HG02610 (cell line): ENCODE data around the gene ADAM21.
"Not testable (repeated sequence)": the region's sequence is repeated elsewhere in the genome, so short reads cannot be mapped to it uniquely, and the experiment has no call there.

Experiments used
- ATAC-seq: cut with Tn5 transposase; IDR thresholded peaks from one replicate; pipeline ENCODE4 v1.9.1; 2021; ENCODE audit warnings: mild to moderate bottlenecking, moderate library complexity; ENCODE audit not compliant: unreplicated experiment

ADAM21 gene

GRCh38 chr14:70451874-70452273 is at the start of gene ADAM21:
ADAM21 (plus strand) TSS chr14:70452174; CDS start chr14:70457500, 5,326 bp downstream.
- no peak for ATAC-seq

DNA sequence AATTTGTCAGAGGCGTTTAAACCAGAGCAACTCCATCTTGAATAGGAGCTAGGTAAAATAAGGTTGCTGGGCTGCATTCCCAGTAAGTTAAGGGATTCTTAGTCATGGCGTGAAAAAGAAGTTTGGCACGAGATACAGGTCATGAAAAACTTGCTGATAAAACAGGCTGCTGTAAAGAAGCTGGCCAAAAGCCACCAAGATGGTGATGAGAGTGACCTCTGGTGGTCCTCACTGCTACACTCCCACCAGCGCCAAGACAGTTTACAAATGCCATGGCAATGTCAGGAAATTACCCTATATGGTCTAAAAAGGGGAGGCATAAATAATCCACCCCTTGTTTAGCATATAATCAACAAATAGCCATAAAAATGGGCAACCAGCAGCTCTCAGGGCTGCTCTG is 48.6 kb upstream of the ADAM21 start:
- not testable (repeated sequence) for ATAC-seq

DNA sequence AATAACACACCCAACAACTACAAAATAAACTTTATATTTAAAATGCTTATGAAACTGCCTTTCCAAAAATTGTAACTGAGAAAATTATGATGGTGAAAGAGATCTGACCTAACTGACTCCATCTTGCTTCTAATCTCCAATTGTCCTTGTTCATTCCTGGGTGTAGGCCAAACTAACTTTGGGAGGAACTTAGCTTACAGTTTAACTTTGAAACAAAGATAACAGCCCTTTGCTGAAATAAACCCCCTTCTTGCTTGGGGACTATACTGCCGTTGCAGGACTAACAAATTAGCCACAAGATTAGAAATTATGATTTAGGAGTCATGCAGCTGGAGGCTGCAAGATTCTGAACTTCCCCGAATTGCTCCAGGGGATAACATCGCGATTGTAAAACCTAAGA is 45.8 kb upstream of the ADAM21 start:
- ATAC-seq = not testable (repeated sequence)

- no peak for ATAC-seq
Measured at GRCh38 chr14:70407621-70408020, 44.4 kb upstream of the ADAM21 start.

GRCh38 chr14:70415788-70416187 is 36.2 kb upstream of the ADAM21 start:
- ATAC-seq = no peak

DNA sequence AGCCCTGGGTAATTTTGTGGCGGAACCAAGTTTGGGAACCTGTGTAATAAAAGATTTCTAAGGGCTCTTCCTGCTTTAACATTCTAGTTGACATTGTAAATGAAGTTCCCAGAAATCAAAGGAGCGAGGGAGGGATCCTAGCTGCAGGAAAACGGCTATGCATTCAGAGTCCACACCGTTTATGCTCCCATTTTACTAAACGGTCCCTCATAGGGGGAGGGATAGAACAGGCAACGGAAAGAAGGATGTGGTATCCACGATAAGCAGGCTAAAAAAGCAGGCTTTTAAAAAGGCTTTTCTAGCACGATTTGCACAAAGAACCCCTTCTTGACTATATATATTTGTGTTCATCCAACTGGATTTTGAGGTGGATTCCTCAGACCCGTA is 35.6 kb upstream of the ADAM21 start:
- no peak for ATAC-seq

- ATAC-seq = peak; percentile 83
Measured at GRCh38 chr14:70416725-70417349, 35.1 kb upstream of the ADAM21 start, which contains the start of gene SYNJ2BP. SYNJ2BP (minus strand) TSS chr14:70417090; CDS start chr14:70416963, 127 bp downstream.

DNA sequence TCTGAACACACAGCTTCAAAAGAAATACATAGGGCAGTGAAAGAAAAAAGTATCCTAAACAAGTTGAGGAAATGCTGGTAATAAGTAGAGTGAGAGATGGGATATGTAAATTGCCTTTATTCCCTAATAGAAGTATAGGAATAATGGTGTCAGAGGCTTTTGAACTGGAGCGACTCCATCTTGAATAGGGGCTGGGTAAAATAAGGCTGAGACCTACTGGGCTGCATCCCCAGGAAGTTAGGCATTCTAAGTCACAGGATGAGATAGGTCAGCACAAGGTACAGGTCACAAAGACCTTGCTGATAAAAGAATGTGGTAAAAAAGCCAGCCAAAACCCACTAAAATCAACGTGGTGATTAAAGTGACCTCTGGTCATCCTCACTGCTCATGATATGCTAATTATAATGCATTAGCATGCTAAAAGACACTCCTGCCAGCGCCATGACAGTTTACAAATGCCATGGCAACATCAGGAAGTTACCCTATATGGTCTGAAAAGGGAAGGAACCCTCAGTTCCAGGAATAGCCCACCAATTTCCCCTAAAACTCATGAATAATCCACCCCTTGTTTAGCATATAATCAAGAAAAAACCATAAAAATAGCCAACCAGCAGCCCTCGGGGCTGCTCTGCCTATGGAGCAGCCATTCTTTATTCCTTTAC is 32.6 kb upstream of the ADAM21 start:
- not testable (repeated sequence) for ATAC-seq

GRCh38 chr14:70422538-70422937 is 29.4 kb upstream of the ADAM21 start:
- no peak for ATAC-seq

DNA sequence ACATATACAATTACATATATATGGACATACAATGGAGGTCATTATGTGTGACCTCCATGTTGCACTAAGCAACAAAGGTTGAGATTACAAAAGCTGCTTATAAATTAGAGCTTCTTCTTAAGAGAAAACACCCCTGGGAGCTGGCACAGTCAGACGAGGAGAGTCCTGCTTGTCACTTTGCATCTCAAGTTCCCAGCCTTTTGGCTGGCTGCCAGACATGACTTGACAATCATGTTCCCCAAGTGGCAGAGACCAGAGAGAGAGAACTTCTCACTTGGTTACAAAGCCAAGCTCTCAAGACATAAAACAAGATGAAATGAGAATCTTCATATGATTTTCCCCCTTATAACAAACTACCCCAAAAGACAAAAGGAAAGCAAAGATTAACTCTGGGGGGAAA is 26.6 kb upstream of the ADAM21 start:
- no peak for ATAC-seq

- not testable (repeated sequence) for ATAC-seq
Measured at GRCh38 chr14:70426555-70426954, 25.4 kb upstream of the ADAM21 start.

DNA sequence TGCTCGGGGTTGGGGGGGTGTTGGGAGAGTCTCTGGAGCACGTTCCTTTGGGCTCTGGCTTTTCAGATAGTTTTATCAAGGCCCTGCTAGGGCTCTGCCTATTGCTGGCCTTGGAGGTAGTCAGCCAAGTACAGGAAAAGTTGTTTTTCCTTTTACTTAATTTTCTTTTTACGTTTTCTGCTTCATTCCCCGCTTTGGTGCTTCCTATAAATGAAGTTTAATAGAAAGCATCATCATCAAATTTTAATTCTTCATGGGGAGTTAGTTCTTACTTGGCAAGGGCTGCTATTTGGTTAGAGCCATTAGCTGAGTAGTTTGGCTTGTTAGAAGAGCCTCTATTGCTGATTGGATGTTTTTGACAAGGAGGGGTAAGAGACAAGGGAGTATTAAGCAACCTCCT is 15.1 kb upstream of the ADAM21 start:
- ATAC-seq = no peak

DNA sequence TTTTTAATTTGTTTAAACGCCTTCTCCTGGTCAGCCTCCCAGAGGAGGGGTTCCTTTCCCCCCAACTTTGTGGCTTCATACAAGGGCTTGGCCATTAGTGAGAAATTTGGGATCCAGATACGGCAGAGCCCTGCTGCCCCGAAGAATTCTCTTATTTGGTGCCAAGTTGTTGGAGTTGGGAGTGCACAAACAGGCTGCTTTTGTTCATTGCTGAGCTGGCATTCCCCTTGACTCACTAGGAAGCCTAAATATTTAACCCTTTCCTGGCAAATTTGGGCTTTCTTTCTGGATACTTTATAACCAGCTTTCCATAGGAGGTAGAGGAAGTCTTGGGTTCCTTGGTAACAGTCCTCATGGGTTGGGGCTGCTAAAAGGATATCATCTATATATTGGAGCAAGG is 10.3 kb upstream of the ADAM21 start:
- ATAC-seq = no peak

DNA sequence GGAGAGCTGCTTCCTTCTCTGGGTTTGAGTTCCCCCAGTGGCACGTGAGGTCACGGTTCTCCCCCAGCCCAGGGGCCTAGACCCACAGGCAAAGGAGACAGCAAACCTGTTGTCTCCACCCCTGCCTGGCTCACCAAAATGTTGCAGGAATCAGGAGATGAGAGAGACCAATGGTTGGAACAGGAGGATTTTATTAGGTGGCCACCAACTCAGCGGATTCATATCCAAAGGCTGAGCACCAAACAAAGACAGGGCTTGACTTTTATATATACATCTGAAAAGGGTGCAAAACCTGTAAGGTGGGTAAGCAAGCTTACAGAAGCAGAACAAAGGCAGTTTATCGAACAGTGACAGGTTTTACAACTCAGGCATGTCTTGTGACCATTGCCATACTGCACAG is 9.2 kb upstream of the ADAM21 start:
- ATAC-seq = no peak

GRCh38 chr14:70448633-70449340 is 3.2 kb upstream of the ADAM21 start:
- ATAC-seq = no peak

- ATAC-seq = no peak
Measured at GRCh38 chr14:70454731-70455130, 2.8 kb downstream of the ADAM21 start.

DNA sequence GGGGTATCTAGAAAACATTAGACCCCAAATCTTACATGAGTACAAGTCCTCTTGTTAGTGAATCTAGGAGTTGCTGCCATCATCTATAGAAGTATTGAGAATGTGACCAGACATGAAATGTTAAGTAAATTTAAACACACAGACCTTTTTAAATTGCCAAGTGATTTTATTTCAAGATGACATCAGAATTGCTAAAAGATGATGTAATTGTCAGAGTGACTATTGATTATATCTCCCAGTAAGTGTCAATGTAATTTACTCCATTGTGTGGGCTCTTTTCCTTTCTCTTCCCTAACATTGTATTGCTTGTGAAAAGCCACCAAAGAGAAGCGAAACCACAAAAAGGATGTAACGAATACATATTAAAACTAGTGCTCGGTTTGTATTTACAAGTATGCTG is 16.8 kb downstream of the ADAM21 start:
- ATAC-seq = no peak

DNA sequence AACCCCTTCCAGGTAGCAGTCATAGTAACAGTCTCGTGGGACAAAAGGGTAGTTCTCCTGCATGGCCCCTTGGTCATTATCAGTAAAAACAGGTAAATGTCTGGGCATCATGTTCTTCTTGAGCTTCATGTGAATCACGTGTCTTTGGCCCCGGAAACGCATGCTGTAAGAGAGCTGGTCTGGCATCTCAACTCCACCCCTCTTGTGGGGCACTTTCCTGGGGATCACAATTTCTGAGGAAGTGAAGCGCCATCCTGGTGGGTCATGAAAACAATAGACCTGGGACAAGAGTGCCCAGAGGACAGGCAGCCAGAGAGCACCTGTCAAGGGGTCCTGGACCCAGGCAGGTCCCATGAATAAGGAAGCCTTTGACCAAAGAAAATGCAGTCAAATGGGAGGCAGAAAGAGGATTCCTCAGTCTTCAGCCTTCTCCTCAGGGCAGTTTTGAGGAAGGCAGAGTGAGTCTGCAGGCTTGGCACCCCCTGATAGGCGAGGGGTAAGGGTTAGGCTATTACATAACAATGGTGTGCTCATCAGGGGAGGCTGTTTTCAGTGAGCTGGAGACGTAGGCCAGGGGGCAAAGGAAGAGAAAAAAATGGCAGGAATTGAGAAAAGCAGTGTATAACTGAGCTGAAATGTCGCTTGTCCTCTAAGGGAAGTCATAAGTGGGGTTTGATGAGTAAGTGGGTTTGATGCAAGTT is 19.0 kb downstream of the ADAM21 start:
- not testable (repeated sequence) for ATAC-seq

GRCh38 chr14:70472253-70473159 is 20.5 kb downstream of the ADAM21 start:
- ATAC-seq = no peak

- ATAC-seq = no peak
Measured at GRCh38 chr14:70473825-70474224, 21.9 kb downstream of the ADAM21 start.
